Forelimb muscle (tissue), 1 donor: ENCODE data around the gene DEFB131B. TPM values are rescaled to one million over a fixed set of nuclear protein-coding genes. Genes with fewer than 3 reads are reported as not detected.
"Not testable (repeated sequence)": the region's sequence is repeated elsewhere in the genome, so short reads cannot be mapped to it uniquely, and the experiment has no call there.

ENCODE experiments used
- DNase-seq: peaks from one replicate; pipeline ENCODE4 v3.0.0-alpha.2; 2013; ENCODE audit warnings: low read depth
- polyA plus RNA-seq: library from polyadenylated mRNA; unstranded; fragments of 120-200 nt; gene quantifications from one replicate; pipeline ENCODE4 v1.2.1, GENCODE V29; 2013; ENCODE audit not compliant: insufficient read length

The DEFB131B gene
- polyA plus RNA-seq, 1 donor: not detected

DNA sequence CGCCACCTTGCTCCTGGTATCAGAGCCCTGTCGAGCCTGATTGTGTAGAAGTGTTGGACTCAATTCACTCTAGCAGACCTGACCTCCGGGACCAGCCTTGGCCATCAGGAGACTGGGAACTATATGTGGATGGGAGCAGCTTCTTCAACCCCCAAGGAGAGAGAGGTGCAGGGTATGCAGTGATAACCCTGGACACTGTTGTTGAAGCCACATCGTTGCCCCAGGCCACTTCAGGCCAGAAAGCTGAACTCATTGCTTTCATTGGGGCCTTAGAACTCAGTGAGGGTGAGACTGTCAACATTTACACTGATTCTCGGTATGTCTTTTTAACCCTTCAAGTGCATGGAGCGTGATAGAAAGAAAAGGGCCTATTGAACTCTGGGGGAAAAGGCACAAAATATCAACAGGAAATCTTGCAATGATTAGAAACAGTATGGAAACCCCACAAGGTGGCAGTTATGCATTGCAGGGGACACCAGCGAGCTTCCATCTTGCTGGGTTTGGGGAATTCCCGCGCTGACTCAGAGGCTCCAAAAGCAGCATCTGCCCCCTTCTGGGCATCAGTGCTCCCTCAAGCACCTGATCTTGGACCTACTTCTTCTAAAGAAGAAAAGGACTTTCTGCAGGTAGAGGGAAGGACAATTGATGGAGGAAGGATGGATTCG lies 33.2 kb downstream of the DEFB131B start:
- DNase-seq: not testable (repeated sequence)

GRCh38 chr11:71911986-71912340 lies 33.7 kb downstream of the DEFB131B start:
- not testable (repeated sequence) for DNase-seq

DNA sequence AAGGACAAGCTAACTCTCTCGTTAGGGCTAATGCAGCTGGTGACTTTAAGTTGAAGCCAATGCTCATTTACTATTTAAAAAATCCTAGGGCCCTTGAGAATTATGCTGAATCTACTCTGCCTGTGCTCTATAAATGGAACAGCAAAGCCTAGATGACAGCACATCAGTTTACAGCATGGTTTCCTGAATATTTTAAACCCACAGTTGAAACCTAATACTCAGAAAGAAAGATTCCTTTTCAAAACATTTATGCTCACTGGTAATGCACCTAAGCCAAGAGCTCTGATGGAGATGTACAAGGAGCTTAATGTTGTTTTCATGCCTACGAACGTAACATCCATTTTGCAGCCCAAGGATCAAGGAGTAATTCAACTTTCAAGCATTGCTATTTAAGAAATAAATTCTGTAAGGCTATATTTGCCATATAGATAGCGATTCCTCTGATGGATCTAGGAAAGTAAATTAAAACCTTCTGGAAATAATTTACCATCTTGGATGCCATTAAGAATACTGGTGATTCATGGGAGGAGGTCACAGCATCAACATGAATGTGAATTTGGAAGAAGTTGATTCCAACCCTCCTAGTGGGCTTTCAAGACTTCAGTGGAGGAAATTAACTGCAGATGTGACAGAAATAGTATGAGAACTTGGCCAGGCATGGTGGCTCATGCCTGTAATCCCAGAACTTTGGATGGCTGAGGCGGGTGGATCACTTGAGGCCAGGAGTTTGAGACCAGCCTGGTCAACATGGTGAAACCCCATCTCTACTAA lies 35.7 kb downstream of the DEFB131B start:
- no peak for DNase-seq

- DNase-seq: no peak
Observed at GRCh38 chr11:71914617-71915189, 36.5 kb downstream of the DEFB131B start.

DNA sequence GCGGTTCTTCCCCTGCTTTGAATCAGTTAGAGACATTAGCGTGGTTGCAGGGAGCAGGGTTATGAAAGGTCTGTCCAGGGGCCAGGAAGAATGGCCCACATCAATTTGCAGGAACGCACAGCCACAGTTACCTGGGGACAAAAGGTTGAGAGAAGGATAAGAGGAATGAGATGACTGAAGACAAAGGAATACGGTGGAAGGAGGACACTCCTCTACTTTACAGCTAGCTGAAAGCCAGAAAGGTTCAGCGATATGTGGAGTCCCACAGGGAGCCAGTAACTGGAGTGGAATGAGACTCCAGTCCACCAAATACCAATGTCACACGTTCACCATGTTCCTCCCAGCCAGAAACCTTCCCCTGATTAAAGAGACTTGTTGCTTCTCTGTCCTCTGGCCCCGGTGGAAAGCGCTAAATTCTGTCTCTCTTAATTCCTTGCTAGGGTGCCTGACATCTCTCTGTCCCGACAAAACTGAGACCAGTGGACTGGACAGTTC lies 39.4 kb downstream of the DEFB131B start:
- DNase-seq: no peak

DNA sequence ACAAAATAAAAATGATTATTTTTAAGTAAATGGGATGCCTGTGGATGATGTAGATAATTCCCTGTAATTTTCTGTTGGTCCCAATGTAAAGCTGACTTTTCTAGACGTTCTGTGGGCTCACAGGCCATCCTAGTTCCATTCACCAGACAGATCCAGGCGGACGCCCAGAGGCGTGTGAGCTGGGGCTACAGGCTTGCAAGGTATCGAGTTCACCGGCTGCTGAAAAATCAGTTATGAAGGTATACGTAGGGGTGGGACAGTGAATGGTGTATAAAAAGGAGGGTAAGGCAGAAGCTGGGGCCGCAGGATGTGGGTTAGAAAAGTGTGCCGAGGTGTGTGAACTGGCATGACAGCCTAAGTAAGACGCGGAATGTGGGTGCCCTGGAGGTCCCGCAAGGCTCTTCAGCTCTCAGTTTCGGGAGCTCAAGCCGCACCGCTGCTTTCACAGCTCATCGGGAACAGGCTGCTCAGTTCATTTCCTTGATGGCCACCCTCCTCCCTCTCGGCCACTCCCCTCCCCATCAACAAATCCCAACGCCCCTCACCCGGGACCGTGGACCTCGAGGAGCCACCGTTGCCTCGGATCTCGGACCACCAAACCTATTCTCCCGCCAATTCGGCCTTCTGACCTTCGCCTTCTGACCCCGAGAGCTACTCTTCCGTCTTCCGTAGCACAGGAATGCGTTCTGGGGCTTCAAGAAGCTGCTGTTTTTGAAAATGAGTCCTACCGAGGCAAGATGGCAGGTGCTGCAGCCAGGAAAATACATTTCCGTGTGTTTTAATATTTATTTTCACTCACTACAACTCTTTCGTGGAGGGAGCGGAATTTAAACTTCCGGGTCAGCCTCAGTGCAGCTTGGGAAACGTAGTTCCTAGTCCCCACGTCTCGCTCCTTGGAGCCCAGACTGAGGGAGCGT lies 49.8 kb downstream of the DEFB131B start, which contains the start of gene XNDC1N:
TSS of gene XNDC1N (minus strand) at position 775 of the 917 bp plus-strand sequence. CDS start 5,241 bp downstream, outside the sequence.
- DNase-seq: no peak

DNA sequence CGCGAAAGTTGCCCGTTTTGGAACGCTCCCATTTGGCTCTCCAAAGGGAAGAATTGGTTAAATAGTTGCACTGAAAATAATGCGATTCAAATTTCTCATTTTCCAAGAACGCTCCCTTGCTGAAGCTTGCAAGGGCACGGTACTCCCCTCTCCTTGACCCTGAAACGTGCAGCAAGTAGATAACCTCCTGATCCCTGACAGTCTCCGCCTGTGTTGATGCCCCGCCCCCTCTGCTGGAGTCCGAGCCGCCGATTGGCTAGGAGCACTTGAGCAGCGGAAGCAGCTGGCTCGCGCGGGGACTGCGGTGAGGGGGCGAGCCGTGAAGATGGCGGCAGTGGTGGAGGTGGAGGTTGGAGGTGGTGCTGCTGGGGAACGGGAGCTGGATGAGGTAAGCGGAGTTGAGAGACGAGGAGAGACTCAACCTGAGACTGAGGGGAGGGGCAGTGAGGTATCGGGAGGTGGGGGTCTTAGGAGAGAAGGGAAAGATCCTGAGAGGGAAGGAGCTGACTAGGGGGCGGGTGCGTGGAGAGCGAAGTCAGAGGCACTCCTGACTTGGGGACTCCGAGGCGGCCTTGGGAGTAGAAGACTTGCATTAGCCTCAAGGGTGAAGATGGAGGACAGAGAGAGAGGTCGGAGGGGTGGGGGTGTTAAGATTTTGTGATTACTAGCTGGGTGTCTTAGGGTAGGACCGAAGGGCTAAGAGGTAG lies 50.6 kb downstream of the DEFB131B start, which contains the start of gene RNF121:
TSS of gene RNF121 (plus strand) at position 310 of the 707 bp plus-strand sequence. CDS start at position 326, 16 bp downstream.
- peak; percentile 88 for DNase-seq

GRCh38 chr11:71929491-71929890 lies 51.2 kb downstream of the DEFB131B start:
- no peak for DNase-seq

GRCh38 chr11:71930556-71931244 lies 52.4 kb downstream of the DEFB131B start:
- DNase-seq: no peak

DNA sequence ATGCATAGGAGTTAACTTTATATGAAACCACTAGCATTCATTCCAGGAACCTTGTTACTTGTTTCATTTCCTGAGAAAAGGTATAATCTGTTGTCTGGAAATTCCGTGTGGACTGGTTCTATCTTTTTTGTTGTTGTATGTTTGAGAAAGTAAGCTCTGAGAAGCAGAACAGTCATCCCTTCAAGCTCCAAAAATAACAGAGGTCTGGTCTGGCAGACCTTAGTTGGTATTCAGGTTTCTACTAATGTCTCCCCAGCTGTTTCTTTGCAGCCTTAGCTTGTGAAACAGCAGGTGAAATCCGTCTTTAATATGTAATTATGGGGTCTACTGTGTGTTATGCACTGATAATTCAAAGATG lies 53.0 kb downstream of the DEFB131B start:
- no peak for DNase-seq

- DNase-seq: no peak
Observed at GRCh38 chr11:71933141-71933933, 55.1 kb downstream of the DEFB131B start.

Other genes starting within 250 kb of the DEFB131B start
- gene DEFB108B, start 45.3 kb upstream of the DEFB131B start, polyA plus RNA-seq: not detected
- gene XNDC1N, start 50.1 kb downstream of the DEFB131B start, polyA plus RNA-seq: 2.2 TPM
- gene RNF121, start 50.6 kb downstream of the DEFB131B start, polyA plus RNA-seq: 30.7 TPM
- 8.2 TPM for gene IL18BP, start 120.5 kb downstream of the DEFB131B start, polyA plus RNA-seq
- 165 TPM for gene NUMA1, start 202.1 kb downstream of the DEFB131B start, polyA plus RNA-seq
- gene LRRC51, start 202.4 kb downstream of the DEFB131B start, polyA plus RNA-seq: 6.5 TPM
- 78.6 TPM for gene LAMTOR1, start 224.8 kb downstream of the DEFB131B start, polyA plus RNA-seq
- gene TOMT, start 227.5 kb downstream of the DEFB131B start, polyA plus RNA-seq: not detected
- gene ANAPC15, start 234.2 kb downstream of the DEFB131B start, polyA plus RNA-seq: 30.8 TPM